Vagina (tissue), 2 donors: ENCODE data around the gene ANXA11. TPM values are rescaled to one million over a fixed set of nuclear protein-coding genes. Genes with fewer than 3 reads are reported as not detected.

ENCODE experiments used
- DNase-seq, 2 donors: peaks; one replicate each; pipeline ENCODE4 v3.0.0-alpha.2; 2017; ENCODE audit errors: extremely low spot score in 2 of 2
- H3K27ac ChIP-seq: fragments of 200-600 bp; sonication (generic); one replicate; pipeline ENCODE4 v1.5.1; 2019
- H3K27me3 ChIP-seq: fragments of 200-600 bp; sonication (generic); one replicate; pipeline ENCODE4 v1.5.1; 2019
- H3K36me3 ChIP-seq, 2 donors: fragments of 200-600 bp; sonication (generic); one replicate each; pipeline ENCODE4 v1.5.1; 2017 to 2019
- H3K4me1 ChIP-seq: fragments of 200-600 bp; sonication (generic); one replicate; pipeline ENCODE4 v1.5.1; 2019
- H3K4me3 ChIP-seq, 2 donors: fragments of 200-600 bp; sonication (generic); 1 replicate in 1 of 2; 2 replicates in 1 of 2; pipeline ENCODE4 v1.5.1; 2016 to 2019
- H3K9me3 ChIP-seq: fragments of 200-600 bp; sonication (generic); one replicate; pipeline ENCODE4 v1.5.1; 2019
- CTCF ChIP-seq, 3 experiments: fragments of 450-650 bp in 2 of 3; fragments of 200-600 bp in 1 of 3; sonication (generic) in 1 of 3; IDR thresholded peaks; one replicate each; pipeline ENCODE4 v1.5.1; 2017 to 2019; ENCODE audit warnings: antibody characterized with exemption in 3 of 3, mild to moderate bottlenecking in 2 of 3, moderate library complexity in 2 of 3
- POLR2A ChIP-seq, 2 donors: fragments of 450-650 bp; IDR thresholded peaks; one replicate each; pipeline ENCODE4 v1.6.1; 2017; ENCODE audit warnings: antibody characterized with exemption in 2 of 2, mild to moderate bottlenecking in 2 of 2, moderate library complexity in 2 of 2
- POLR2AphosphoS5 ChIP-seq, 2 donors: sonication (generic); formaldehyde crosslinking; IDR thresholded peaks; one replicate each; pipeline ENCODE4 v1.9.0; 2017; ENCODE audit warnings: antibody characterized with exemption in 2 of 2, mild to moderate bottlenecking in 2 of 2, low read depth in 1 of 2; ENCODE audit not compliant: insufficient read depth in 1 of 2
- intact Hi-C: fragments of 100-400 bp; cut with DNase I; formaldehyde crosslinking; loops from one replicate; pipeline ENCODE4 v1.15.1; 2023
- total RNA-seq: library from RNA; depleted of rRNA; stranded (reverse); fragments of >200 nt; gene quantifications from one replicate; pipeline ENCODE4 v1.2.3, GENCODE V29; 2016

ANXA11 gene
- total RNA-seq, 1 donor from 2014 or later = 101 TPM

- Histone ChIP-seq H3K9me3 (no peaks in the 10 kb centered on the region), H3K4me3 (peak overlapping the region; percentile 52 to 67), H3K27ac (peak overlapping the region; percentile 85), H3K36me3 (no peaks in the 10 kb centered on the region), H3K27me3 (no peaks in the 10 kb centered on the region), H3K4me1 (peaks cover 40% of the 10 kb centered on the region)
- DNase-seq = peak in 1 of 2 donors; percentile 89
- TF ChIP-seq POLR2AphosphoS5 (IDR thresholded peaks at IDR 0.05; ENCODE audit: insufficient read depth in 1 of 2, low read depth in 1 of 2) (peak in 1 of 2 donors; percentile 67), CTCF (IDR thresholded peaks at IDR 0.05) (no peak), POLR2A (IDR thresholded peaks at IDR 0.05) (peak in 1 of 2 donors; percentile 47)
- intact Hi-C loops = loop anchor here (10.0 kb wide), 1 partner anchor 68 kb away; no protein-coding TSS in a partner anchor
Observed at GRCh38 chr10:80133206-80133605, 72.1 kb downstream of the ANXA11 start.

GRCh38 chr10:80132299-80133139, 72.8 kb downstream of the ANXA11 start, which contains the start of gene PLAC9:
Gene PLAC9 (plus strand): TSS chr10:80132730. CDS start chr10:80132763, 33 bp downstream.
- H3K27ac ChIP-seq = peak within 1 kb of the TSS; percentile 85
- no peaks in the 10 kb centered on the region for H3K27me3 ChIP-seq
- H3K4me3 ChIP-seq = peak within 1 kb of the TSS; percentile 52 to 67
- H3K36me3 ChIP-seq = no peaks in the 10 kb centered on the region
- TF ChIP-seq CTCF (IDR thresholded peaks at IDR 0.05) (no peak), POLR2AphosphoS5 (IDR thresholded peaks at IDR 0.05; ENCODE audit: insufficient read depth in 1 of 2, low read depth in 1 of 2) (peak in 1 of 2 donors; percentile 19)
- intact Hi-C loops = loop anchor here (10.0 kb wide), 1 partner anchor 68 kb away; no protein-coding TSS in a partner anchor
- peaks cover 33% of the 10 kb centered on the region for H3K4me1 ChIP-seq
- no peak for DNase-seq
- no peaks in the 10 kb centered on the region for H3K9me3 ChIP-seq

- intact Hi-C loops = loop anchor here (10.0 kb wide), 1 partner anchor 67 kb away; no protein-coding TSS in a partner anchor
- TF ChIP-seq POLR2A (IDR thresholded peaks at IDR 0.05) = no peak
- no peak for TF ChIP-seq CTCF (IDR thresholded peaks at IDR 0.05)
- TF ChIP-seq POLR2AphosphoS5 (IDR thresholded peaks at IDR 0.05; ENCODE audit: insufficient read depth in 1 of 2, low read depth in 1 of 2) = no peak
- no peak overlapping the region for H3K4me3 ChIP-seq
- DNase-seq = no peak
- no peaks in the 10 kb centered on the region for H3K27me3 ChIP-seq
- H3K36me3 ChIP-seq = no peaks in the 10 kb centered on the region
- no peak overlapping the region for H3K27ac ChIP-seq
- H3K9me3 ChIP-seq = no peaks in the 10 kb centered on the region
- H3K4me1 ChIP-seq = peaks cover 23% of the 10 kb centered on the region
Observed at GRCh38 chr10:80131499-80131901, 73.8 kb downstream of the ANXA11 start.

GRCh38 chr10:80126876-80127275, 78.5 kb downstream of the ANXA11 start:
- no peaks in the 10 kb centered on the region for H3K9me3 ChIP-seq
- no peaks in the 10 kb centered on the region for H3K36me3 ChIP-seq
- intact Hi-C loops = no loop called here
- H3K27ac ChIP-seq = no peak overlapping the region
- no peaks in the 10 kb centered on the region for H3K4me1 ChIP-seq
- no peak for DNase-seq
- H3K4me3 ChIP-seq = no peak overlapping the region
- TF ChIP-seq CTCF (IDR thresholded peaks at IDR 0.05) = no peak
- TF ChIP-seq POLR2A (IDR thresholded peaks at IDR 0.05) = no peak
- TF ChIP-seq POLR2AphosphoS5 (IDR thresholded peaks at IDR 0.05; ENCODE audit: insufficient read depth in 1 of 2, low read depth in 1 of 2) = no peak
- no peaks in the 10 kb centered on the region for H3K27me3 ChIP-seq

GRCh38 chr10:80122746-80123145, 82.6 kb downstream of the ANXA11 start:
- Histone ChIP-seq H3K27me3 (no peaks in the 10 kb centered on the region), H3K4me3 (no peak overlapping the region), H3K27ac (no peak overlapping the region), H3K9me3 (no peaks in the 10 kb centered on the region), H3K36me3 (no peaks in the 10 kb centered on the region), H3K4me1 (no peaks in the 10 kb centered on the region)
- intact Hi-C loops = no loop called here
- TF ChIP-seq POLR2AphosphoS5 (IDR thresholded peaks at IDR 0.05; ENCODE audit: insufficient read depth in 1 of 2, low read depth in 1 of 2) = no peak
- no peak for TF ChIP-seq POLR2A (IDR thresholded peaks at IDR 0.05)
- no peak for TF ChIP-seq CTCF (IDR thresholded peaks at IDR 0.05)
- DNase-seq = no peak
